NB4 (cell line): ENCODE measurements around the gene PRRT1B.

Experiments
- MYC ChIP-seq: IDR thresholded peaks from 2 replicates; pipeline ENCODE4 v1.6.1; 2011; ENCODE audit warnings: low read depth, low read length
- POLR2A ChIP-seq: IDR thresholded peaks from 2 replicates; pipeline ENCODE4 v1.6.1; 2011; ENCODE audit warnings: mild to moderate bottlenecking; ENCODE audit not compliant: insufficient read length; ENCODE audit errors: extremely low read depth
- TF ChIP-seq, protein P1 (sequence below): IDR thresholded peaks from one replicate; pipeline ENCODE4 v1.5.1; 2012; ENCODE audit warnings: low read depth, low read length
- TF ChIP-seq, protein P2 (sequence below): IDR thresholded peaks from 2 replicates; pipeline ENCODE4 v1.6.1; 2011; ENCODE audit warnings: low read depth, low read length

DNA sequence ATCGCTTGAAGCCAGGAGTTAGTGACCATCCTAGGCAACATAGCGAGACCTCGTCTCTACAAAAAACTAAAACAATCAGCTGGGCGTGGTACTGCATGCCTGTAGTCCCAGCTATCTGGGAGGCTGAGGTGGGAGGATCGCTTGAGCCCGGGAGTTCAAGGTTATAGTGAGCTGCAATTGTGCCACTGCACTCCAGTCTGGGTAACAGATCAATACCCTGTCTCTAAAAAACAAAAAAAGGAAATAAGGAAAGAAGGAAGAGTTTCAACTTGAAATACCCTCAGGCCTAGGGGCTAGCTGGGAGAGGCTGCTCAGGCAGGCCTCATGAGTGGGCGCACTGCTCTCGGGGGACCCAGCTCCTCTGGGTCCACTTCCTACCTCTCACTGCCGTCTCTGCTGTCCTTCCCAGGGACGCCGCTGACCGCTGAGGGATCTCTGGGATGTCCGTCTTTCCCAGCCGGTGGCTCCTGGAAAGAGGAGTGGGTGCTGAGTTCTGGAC is 56.4 kb downstream of the PRRT1B start:
- TF ChIP-seq, protein P1, sequence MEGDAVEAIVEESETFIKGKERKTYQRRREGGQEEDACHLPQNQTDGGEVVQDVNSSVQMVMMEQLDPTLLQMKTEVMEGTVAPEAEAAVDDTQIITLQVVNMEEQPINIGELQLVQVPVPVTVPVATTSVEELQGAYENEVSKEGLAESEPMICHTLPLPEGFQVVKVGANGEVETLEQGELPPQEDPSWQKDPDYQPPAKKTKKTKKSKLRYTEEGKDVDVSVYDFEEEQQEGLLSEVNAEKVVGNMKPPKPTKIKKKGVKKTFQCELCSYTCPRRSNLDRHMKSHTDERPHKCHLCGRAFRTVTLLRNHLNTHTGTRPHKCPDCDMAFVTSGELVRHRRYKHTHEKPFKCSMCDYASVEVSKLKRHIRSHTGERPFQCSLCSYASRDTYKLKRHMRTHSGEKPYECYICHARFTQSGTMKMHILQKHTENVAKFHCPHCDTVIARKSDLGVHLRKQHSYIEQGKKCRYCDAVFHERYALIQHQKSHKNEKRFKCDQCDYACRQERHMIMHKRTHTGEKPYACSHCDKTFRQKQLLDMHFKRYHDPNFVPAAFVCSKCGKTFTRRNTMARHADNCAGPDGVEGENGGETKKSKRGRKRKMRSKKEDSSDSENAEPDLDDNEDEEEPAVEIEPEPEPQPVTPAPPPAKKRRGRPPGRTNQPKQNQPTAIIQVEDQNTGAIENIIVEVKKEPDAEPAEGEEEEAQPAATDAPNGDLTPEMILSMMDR = no peak
- TF ChIP-seq MYC (no peak), POLR2A (no peak)
- TF ChIP-seq, protein P2, sequence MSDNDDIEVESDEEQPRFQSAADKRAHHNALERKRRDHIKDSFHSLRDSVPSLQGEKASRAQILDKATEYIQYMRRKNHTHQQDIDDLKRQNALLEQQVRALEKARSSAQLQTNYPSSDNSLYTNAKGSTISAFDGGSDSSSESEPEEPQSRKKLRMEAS = no peak
